Endothelial cell of umbilical vein (primary cell): ENCODE measurements around the gene FOXO1. TPM values are rescaled to one million over a fixed set of nuclear protein-coding genes. Genes with fewer than 3 reads are reported as not detected.

Source experiments
- BruUV-seq: library from RNA; stranded (reverse); fragments of 400-500 nt; replicated peaks from 2 replicates; lab custom pipeline; 2021; lab: Mats Ljungman, UMichigan
- CTCF ChIA-PET: fragments of 300-600, 350-600 bp; sonication (Branson Sonifier 250); formaldehyde crosslinking; loops from one replicate; lab custom pipeline; 2021; ENCODE audit warnings: antibody characterized with exemption, inconsistent platforms; lab: Charles Lee
- POLR2A ChIA-PET: fragments of 300-600, 350-600 bp; sonication (Branson Sonifier 250); formaldehyde crosslinking; loops from one replicate; lab custom pipeline; 2021; ENCODE audit warnings: antibody characterized with exemption, inconsistent platforms; lab: Charles Lee
- DNase-seq: peaks from one replicate; pipeline ENCODE4 v3.0.0-alpha.2; 2011; ENCODE audit warnings: low read depth, low spot score
- FAIRE-seq: peaks from 2 replicates; lab custom pipeline; 2011; peaks lifted over from hg19 to GRCh38; lab: Jason Lieb, UNC
- H2AFZ ChIP-seq: 2 replicates; pipeline ENCODE4 v1.6.0; 2012; ENCODE audit warnings: low read depth, low read length, control low read depth, inconsistent platforms
- H3K27ac ChIP-seq: 2 replicates; pipeline ENCODE4 v1.5.1; 2011; ENCODE audit warnings: low read depth, mild to moderate bottlenecking, control low read depth, low read length, moderate library complexity; ENCODE audit not compliant: insufficient read depth
- H3K27me3 ChIP-seq, 2 experiments: 2 replicates each; pipeline versions ENCODE4 v1.6.0 to v1.6.1; 2011; ENCODE audit warnings: low read length in 2 of 2, mixed read lengths in 1 of 2; ENCODE audit not compliant: control insufficient read depth in 2 of 2, insufficient read depth in 2 of 2
- H3K36me3 ChIP-seq, 2 experiments: 2 replicates in 1 of 2; 3 replicates in 1 of 2; pipeline ENCODE4 v1.5.1; 2011; ENCODE audit warnings: low read length in 2 of 2, mild to moderate bottlenecking in 1 of 2, moderate library complexity in 1 of 2; ENCODE audit not compliant: control insufficient read depth in 2 of 2, insufficient read depth in 2 of 2; ENCODE audit errors: extremely low read depth in 1 of 2
- H3K4me1 ChIP-seq: 3 replicates; pipeline ENCODE4 v1.5.1; 2011; ENCODE audit warnings: mild to moderate bottlenecking, low read length; ENCODE audit not compliant: control insufficient read depth, insufficient read depth; ENCODE audit errors: extremely low read depth
- H3K4me2 ChIP-seq: 2 replicates; pipeline ENCODE4 v1.6.1; 2011; ENCODE audit warnings: low read length, control low read depth, mixed read lengths; ENCODE audit not compliant: insufficient read depth
- H3K4me3 ChIP-seq, 3 experiments: fragments of 200-600 bp in 1 of 3; sonication (generic), shearing (Covaris generic) in 1 of 3; replicated peaks in 1 of 3; 2 replicates each; pipeline ENCODE4 v1.5.1; 2011 to 2016; ENCODE audit warnings: control low read depth in 3 of 3, low read length in 3 of 3, mild to moderate bottlenecking in 2 of 3, inconsistent platforms in 1 of 3, low read depth in 1 of 3, moderate library complexity in 1 of 3; ENCODE audit not compliant: insufficient read depth in 1 of 3
- H3K79me2 ChIP-seq: 2 replicates; pipeline ENCODE4 v1.6.0; 2012; ENCODE audit warnings: low read length, inconsistent platforms; ENCODE audit not compliant: control insufficient read depth, insufficient read depth
- H3K9ac ChIP-seq: replicated peaks from 2 replicates; pipeline ENCODE3; 2011; ENCODE audit warnings: low read length, control low read depth; ENCODE audit not compliant: insufficient read depth; ENCODE audit errors: extremely low read depth
- H3K9me1 ChIP-seq: replicated peaks from 3 replicates; pipeline ENCODE4 v1.6.0; 2011; ENCODE audit warnings: mild to moderate bottlenecking, low read length; ENCODE audit not compliant: control insufficient read depth, insufficient read depth; ENCODE audit errors: extremely low read depth
- H3K9me3 ChIP-seq: replicated peaks from 2 replicates; pipeline ENCODE4 v1.5.1; 2012; ENCODE audit warnings: low read length, inconsistent platforms; ENCODE audit not compliant: control insufficient read depth, insufficient read depth
- H4K20me1 ChIP-seq: replicated peaks from 2 replicates; pipeline ENCODE3; 2011; ENCODE audit warnings: mild to moderate bottlenecking, low read length; ENCODE audit not compliant: control insufficient read depth, insufficient read depth; ENCODE audit errors: extremely low read depth
- CTCF ChIP-seq, 2 donors: IDR thresholded peaks; 1 replicate in 1 of 2; 2 replicates in 1 of 2; pipeline ENCODE4 v1.5.1; 2011; ENCODE audit warnings: low read length in 2 of 2, mild to moderate bottlenecking in 2 of 2, moderate library complexity in 2 of 2, control low read depth in 1 of 2, inconsistent platforms in 1 of 2, low read depth in 1 of 2; ENCODE audit not compliant: insufficient read depth in 1 of 2; ENCODE audit errors: extremely low read depth in 1 of 2
- EZH2 ChIP-seq: IDR thresholded peaks from 2 replicates; pipeline ENCODE4 v1.6.1; 2012; ENCODE audit warnings: borderline replicate concordance, low read depth, mild to moderate bottlenecking, moderate library complexity, low read length, inconsistent platforms; ENCODE audit not compliant: severe bottlenecking
- FOS ChIP-seq: IDR thresholded peaks from 2 replicates; pipeline ENCODE4 v1.6.1; 2011; ENCODE audit warnings: mild to moderate bottlenecking, low read length, moderate library complexity, borderline replicate concordance; ENCODE audit not compliant: insufficient read depth
- GATA2 ChIP-seq: IDR thresholded peaks from 2 replicates; pipeline ENCODE4 v1.7.0; 2011; ENCODE audit warnings: low read depth, mild to moderate bottlenecking, moderate library complexity, mixed read lengths, low read length; ENCODE audit not compliant: insufficient read length, insufficient read depth
- JUN ChIP-seq: IDR thresholded peaks from 2 replicates; pipeline ENCODE4 v1.6.1; 2011; ENCODE audit warnings: borderline replicate concordance, low read depth; ENCODE audit not compliant: insufficient read length, insufficient read depth
- MAX ChIP-seq: IDR thresholded peaks from 2 replicates; pipeline ENCODE4 v1.6.1; 2011; ENCODE audit not compliant: insufficient read depth, insufficient read length
- MYC ChIP-seq: IDR thresholded peaks from one replicate; pipeline ENCODE4 v1.6.1; 2011; ENCODE audit warnings: mild to moderate bottlenecking, low read depth, low read length
- POLR2A ChIP-seq: IDR thresholded peaks from 2 replicates; pipeline ENCODE4 v1.6.1; 2012; ENCODE audit warnings: low read depth, mild to moderate bottlenecking, control low read depth, low read length
- POLR2AphosphoS5 ChIP-seq: IDR thresholded peaks from 2 replicates; pipeline ENCODE4 v1.6.1; 2012; ENCODE audit warnings: low read depth, mild to moderate bottlenecking, control low read depth, low read length, moderate library complexity; ENCODE audit not compliant: insufficient read depth
- dilution Hi-C: fragments of 300-500 bp; cut with MboI; formaldehyde crosslinking; loops from one replicate; pipeline ENCODE4 v1.15.0; 2019; ENCODE audit warnings: low sequenced_read_pairs; ENCODE audit not compliant: extremely low pct_ligation_motif_present
- intact Hi-C: fragments of 100-400 bp; cut with micrococcal nuclease; formaldehyde crosslinking; loops from one replicate; pipeline ENCODE4 v1.10.0; 2022
- polyA plus RNA-seq, 4 experiments: library from polyadenylated mRNA; depleted of rRNA in 3 of 4; stranded (reverse) in 3 of 4; unstranded in 1 of 4; fragments of >200 nt; gene quantifications; 2 replicates each; pipeline versions ENCODE4 v1.2.1 to v1.2.3, GENCODE V29; 2011 to 2012; ENCODE audit warnings: missing spikeins in 1 of 4
- total RNA-seq: library from RNA; stranded (reverse); gene quantifications from 2 replicates; pipeline ENCODE4 v1.2.3, GENCODE V29; 2021

Gene FOXO1
- total and polyA plus RNA-seq, 2 donors (not counting 3 experiments of a cell fraction or from before 2014, with no cell fraction given): 44.7 to 48.5 TPM

GRCh38 chr13:40597735-40598365 lies 68.6 kb downstream of the FOXO1 start:
- TF ChIP-seq GATA2: no peak
- no peak for TF ChIP-seq EZH2
- no peak for TF ChIP-seq JUN
- TF ChIP-seq MYC: no peak
- TF ChIP-seq CTCF (IDR thresholded peaks at IDR 0.05; ENCODE audit: extremely low read depth in 1 of 2, insufficient read depth in 1 of 2, low read depth in 1 of 2, low read length in 2 of 2): no peak
- no peak for TF ChIP-seq POLR2A
- no peak for TF ChIP-seq FOS
- no peak for TF ChIP-seq POLR2AphosphoS5
- TF ChIP-seq MAX: no peak
- Histone ChIP-seq H3K27ac (no peak overlapping the region), H3K4me3 (no peak overlapping the region), H3K79me2 (peaks cover 92% of the 10 kb centered on the region), H3K9ac (no peak overlapping the region), H3K27me3 (no peaks in the 10 kb centered on the region), H2AFZ (no peak overlapping the region), H3K4me1 (no peaks in the 10 kb centered on the region), H3K9me1 (no peaks in the 10 kb centered on the region), H3K36me3 (no peaks in the 10 kb centered on the region), H3K4me2 (no peak overlapping the region), H4K20me1 (peaks cover 3% of the 10 kb centered on the region), H3K9me3 (no peaks in the 10 kb centered on the region)
- intact Hi-C loops: no loop called here
- DNase-seq: no peak
- FAIRE-seq: no peak
- BruUV-seq: no TSS peak
- dilution Hi-C loops: no loop called here
- CTCF ChIA-PET: interaction anchor here (1.1 kb wide), 1 partner anchor 16 kb away, joined by 3 read pairs; no protein-coding TSS in a partner anchor
- POLR2A ChIA-PET: no interaction called here
